HK-2 (cell line): ENCODE data around the gene FAM13C.
"Not testable (repeated sequence)": the region's sequence is repeated elsewhere in the genome, so short reads cannot be mapped to it uniquely, and the experiment has no call there.

Source experiments
- DNase-seq: peaks from one replicate; pipeline ENCODE4 v3.0.0-alpha.2; 2018; ENCODE audit not compliant: unreplicated experiment

FAM13C gene

GRCh38 chr10:59362144-59362958, at the start of gene FAM13C:
Gene FAM13C (minus strand): TSS chr10:59362549. CDS start chr10:59362460, 89 bp downstream.
- DNase-seq = peak; percentile 69

GRCh38 chr10:59405235-59405634, 42.9 kb upstream of the FAM13C start:
- no peak for DNase-seq

DNA sequence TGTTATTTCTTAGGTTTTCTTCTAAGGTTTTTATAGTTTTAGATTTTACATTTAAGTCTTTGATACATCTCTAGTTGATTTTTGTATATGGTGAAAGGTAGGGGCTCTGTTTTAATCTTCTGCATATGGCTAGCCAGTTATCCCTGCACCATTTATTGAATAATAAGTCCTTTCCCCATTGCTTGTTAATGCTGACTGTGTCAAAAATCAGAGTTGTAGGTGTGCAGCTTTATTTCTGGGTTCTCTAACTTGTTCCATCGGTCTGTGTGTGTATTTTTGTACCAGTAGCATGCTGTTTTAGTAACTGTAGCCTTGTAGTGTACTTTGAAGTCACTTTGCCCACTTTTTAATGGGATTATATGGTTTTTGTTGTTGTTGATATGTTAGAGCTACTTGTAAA, 37.9 kb upstream of the FAM13C start:
- DNase-seq = no peak

DNA sequence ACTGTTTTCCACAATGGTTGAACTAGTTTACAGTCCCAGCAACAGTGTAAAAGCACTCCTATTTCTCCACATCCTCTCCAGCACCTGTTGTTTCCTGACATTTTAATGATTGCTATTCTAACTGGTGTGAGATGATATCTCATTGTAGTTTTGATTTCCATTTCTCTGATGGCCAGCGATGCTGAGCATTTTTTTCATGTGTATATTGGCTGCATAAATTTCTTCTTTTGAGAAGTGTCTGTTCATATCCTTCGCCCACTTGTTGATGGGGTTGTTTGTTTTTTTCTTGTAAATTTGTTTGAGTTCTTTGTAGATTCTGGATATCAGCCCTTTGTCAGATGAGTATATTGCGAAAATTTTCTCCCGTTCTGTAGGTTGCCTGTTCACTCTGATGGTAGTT, 37.0 kb upstream of the FAM13C start:
- not testable (repeated sequence) for DNase-seq

DNA sequence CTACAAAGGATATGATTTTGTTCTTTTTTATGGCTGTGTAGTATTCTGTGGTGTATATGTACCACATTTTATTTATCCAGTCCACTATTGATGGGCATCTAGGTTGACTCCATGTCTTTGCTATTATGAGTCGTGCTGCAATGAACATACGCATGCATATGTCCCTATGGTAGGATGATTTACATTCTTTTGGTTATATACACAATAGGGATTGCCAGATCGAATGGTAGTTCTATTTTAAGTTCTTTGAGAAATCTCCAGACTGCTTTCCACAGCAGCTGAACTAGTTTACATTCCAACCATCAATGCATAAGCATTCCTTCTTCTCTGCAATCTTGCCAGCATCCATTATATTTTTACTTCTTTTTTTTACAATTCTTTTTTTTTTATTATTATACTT, 35.6 kb upstream of the FAM13C start:
- no peak for DNase-seq

DNA sequence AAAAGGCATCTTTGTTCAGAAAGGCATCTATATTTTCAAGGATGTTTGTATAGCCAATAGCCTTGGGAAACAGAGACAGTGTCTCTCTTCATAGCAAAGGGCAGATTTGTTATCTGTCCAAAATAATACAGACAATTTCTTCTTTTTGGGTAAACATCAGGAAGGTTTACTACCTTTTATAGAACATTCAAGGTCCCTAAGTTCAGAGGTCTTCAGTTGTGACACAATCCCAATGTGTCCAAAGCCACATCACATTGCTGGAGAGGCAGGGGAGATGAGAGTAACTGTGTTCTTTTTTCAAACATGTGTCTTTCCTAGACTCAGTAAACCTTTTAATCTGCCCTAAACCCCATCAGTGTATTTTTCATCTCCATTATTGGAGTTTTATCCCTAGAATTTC, 33.6 kb upstream of the FAM13C start:
- DNase-seq = no peak

GRCh38 chr10:59393349-59393748, 31.0 kb upstream of the FAM13C start:
- DNase-seq = no peak

GRCh38 chr10:59391060-59391459, 28.7 kb upstream of the FAM13C start:
- DNase-seq = no peak

GRCh38 chr10:59388671-59388976, 26.3 kb upstream of the FAM13C start:
- no peak for DNase-seq

DNA sequence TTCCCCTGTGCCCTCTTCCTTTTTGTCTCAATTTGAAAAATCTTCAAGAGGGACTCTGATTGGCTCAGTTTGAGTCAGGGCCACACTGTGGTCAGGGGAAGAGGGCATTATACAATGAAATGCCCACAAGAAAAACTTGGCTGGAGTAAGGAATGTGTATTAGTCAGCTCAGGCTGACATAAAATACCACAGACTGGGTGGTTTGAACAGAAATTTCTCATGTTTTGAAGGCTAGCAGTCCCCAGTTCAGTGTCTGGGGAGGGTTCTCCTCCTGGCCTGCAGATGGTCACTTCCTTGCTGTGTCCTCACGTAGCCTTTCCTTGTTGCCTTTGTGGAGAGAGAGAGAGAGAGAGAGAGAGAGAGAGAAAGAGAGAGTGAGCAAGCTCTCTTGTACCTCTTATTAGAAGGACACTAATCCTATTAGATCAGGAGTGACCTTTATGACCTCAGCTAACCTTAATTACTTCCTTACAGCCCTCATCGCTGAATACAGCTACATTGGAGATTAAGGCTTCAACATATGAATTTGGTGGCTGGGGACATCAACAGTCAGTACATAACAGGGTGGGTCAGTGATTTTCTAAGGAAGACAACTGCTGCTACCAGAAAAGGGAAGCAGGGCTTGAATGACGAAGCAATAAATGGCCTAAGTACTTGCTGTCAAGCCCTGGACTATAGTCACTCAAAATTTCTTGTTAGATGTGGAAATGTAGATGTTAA, 25.8 kb upstream of the FAM13C start:
- peak; percentile 67 for DNase-seq

DNA sequence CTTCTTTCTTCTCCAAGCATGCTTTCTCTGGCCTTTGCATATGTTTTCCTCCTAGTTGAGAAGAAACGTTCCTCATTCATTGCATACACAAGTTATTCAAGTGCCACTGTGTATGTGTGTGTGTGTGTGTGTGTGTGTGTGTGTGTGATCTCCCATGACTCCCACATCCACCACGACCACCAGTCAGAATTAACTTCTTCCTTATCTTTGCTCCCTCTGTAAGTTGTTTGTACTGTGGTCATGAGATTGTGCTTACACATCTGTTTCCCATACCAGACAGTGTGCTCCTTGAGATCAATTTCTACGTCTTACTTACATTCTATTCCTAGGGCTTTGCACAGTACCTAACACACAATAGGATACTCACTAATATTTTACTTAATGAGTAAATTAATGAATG, 22.4 kb upstream of the FAM13C start:
- DNase-seq = no peak

- no peak for DNase-seq
These were observed 21.6 kb upstream of the FAM13C start for GRCh38 chr10:59383908-59384307.

- no peak for DNase-seq
These were observed 21.1 kb upstream of the FAM13C start for GRCh38 chr10:59383436-59383835.

DNA sequence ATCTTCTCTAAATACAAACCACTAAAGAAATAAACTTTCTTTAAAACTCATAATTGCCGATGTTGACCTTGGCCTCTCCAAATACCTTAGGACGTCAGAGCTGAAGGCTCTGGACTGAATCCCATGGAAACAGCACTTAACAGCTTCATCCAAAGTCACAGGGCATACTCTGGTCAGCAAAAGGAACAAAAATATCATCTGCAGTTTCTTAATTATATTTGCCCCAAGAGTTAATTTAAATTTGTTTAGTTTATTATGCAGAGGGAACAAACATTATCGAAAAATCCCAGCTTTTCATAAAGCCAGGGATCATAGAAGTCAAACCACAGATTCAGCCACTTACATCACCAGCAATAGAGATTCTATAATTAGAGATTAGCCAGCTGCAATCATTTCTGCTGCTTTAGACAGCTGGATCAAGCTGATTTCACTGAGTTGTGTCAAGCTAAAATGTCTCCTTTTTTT, 20.5 kb upstream of the FAM13C start:
- no peak for DNase-seq

DNA sequence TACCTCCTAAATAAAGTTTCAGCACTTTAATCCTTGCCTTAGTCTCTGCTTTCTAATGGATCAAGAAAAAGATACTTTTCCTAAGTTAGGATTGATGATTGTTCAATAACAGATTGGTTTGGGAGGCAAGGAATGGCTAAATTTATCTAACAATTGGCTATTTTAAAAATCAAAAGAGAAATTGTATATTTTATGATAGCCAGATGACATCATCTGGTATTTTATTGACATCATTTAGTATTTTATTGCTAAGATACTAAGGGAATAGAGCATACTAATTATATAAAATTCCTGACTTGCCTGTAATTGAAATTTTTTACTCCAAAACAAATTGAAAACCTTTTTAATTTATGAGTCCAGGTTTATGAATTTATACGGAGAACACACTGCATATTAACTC, 19.3 kb upstream of the FAM13C start:
- DNase-seq = no peak

DNA sequence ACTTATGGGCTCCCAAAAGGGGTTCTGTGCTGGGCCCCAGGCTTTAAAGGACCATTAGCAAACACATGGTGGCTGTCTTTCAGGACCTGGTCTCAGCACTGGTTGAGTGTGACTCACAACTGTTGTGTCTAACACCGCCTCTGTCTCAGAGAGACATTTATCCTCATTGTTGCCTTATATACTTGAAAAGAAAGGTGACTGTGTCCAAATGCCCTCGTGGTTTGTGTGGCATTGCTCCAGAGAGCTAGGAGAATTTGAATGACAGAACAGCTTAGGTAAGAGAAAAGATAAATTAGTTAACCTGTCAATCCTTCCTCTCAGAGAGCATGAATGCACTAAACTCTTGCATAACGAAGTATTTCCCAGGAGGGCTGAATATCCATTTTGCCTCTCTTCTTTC, 14.5 kb upstream of the FAM13C start:
- no peak for DNase-seq

GRCh38 chr10:59375990-59376389, 13.6 kb upstream of the FAM13C start:
- DNase-seq = no peak

GRCh38 chr10:59374916-59375315, 12.6 kb upstream of the FAM13C start:
- DNase-seq = no peak

GRCh38 chr10:59373071-59373470, 10.7 kb upstream of the FAM13C start:
- DNase-seq = no peak

- DNase-seq = no peak
These were observed 10.2 kb upstream of the FAM13C start for GRCh38 chr10:59372543-59372942.

DNA sequence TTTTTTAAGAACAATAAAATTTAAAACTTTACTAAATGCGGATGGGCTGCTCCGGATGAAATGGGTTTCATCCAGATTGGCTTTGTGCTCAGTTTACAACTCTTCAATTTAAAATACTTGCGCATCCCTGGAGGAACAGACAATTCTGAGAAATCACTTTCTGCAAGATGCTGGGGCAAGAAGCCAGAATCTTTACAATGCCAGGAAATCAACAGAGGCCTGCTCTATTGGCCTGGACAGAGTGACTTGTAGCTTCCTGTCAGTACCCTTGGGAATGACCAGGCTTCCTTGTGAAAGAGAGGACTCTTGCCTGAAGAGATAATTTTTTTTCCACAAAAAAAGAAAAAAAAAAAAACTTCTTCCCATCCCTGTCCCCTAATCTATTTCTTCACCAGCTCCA, 3.9 kb upstream of the FAM13C start:
- DNase-seq = no peak

DNA sequence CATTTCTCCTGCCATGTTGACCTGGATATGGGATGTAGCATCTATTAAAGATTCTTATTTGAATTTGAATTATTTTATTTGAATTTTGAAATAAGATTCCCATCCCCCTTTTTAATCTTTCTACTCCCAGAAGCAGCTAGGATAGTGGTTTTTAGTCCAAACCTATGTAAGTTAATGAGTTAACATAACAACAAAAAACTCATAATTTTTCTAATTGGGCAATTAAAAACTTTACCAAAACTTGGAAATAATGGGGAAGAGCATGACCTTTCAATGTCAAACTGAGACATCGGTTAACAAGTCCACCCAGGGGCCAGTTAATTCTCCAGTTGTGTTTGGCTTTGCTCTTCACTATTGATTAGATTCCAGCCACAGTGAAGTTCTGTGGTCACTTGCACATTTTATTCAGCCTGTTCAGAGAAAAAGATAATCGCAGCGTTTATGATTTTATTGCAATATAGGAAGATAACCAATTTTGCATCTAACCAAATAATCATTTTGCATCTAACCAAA, 1.2 kb upstream of the FAM13C start:
- no peak for DNase-seq

GRCh38 chr10:59362959-59363381, 621 bp upstream of the FAM13C start:
- no peak for DNase-seq
